ENCODE results near the gene MRPL28.
A peak's percentile ranks its signal among the peaks of the same experiment; 100 is the strongest.

Gene MRPL28

DNA sequence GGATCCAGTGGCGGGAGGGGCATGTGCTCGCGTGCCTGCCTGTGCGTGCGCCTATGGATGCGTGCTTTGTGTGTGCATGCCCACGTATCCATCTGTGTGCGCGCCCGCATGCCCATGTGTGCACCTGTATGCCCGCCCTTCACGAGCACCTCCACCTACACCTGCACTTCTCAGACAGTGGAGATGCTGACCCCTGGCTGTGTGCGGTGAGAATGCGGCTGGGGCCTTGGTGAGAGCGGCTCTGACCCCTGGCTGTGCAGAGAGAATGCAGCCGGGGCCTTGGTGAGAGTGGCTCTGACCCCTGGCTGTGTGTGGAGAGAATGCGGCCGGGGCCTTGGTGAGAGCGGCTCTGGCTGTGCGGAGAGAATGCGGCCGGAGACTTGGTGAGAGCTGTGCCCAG, 51.7 kb downstream of the MRPL28 start:
- no peak overlapping the region for H3K4me3 ChIP-seq (ENCODE audit: low read depth, low read length)
- TF ChIP-seq, protein P1, sequence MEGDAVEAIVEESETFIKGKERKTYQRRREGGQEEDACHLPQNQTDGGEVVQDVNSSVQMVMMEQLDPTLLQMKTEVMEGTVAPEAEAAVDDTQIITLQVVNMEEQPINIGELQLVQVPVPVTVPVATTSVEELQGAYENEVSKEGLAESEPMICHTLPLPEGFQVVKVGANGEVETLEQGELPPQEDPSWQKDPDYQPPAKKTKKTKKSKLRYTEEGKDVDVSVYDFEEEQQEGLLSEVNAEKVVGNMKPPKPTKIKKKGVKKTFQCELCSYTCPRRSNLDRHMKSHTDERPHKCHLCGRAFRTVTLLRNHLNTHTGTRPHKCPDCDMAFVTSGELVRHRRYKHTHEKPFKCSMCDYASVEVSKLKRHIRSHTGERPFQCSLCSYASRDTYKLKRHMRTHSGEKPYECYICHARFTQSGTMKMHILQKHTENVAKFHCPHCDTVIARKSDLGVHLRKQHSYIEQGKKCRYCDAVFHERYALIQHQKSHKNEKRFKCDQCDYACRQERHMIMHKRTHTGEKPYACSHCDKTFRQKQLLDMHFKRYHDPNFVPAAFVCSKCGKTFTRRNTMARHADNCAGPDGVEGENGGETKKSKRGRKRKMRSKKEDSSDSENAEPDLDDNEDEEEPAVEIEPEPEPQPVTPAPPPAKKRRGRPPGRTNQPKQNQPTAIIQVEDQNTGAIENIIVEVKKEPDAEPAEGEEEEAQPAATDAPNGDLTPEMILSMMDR (IDR thresholded peaks at IDR 0.05; ENCODE audit: borderline replicate concordance, insufficient read depth, low read depth, low read length): peak; percentile 33; the same call in 1 of the 2 replicates

DNA sequence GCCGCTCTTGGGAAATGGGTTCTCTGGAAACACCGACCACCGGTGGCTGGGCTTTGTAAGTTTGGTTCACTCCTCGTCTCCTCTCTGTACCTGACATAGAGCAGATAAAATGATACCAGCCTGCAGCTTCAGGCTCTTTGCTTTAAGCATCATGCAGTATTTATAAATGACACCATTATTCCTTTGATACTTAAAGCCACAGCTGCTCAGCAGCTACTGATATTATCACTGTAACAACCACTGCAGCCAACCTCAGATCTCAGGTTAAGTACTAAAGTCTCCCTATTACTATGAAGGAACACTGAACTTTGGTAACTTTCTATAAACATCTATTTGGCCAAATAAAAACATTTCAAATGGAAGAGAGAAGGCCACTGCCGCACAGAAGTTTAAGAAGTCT, 52.8 kb downstream of the MRPL28 start:
- TF ChIP-seq, protein P1 (IDR thresholded peaks at IDR 0.05; ENCODE audit: borderline replicate concordance, insufficient read depth, low read depth, low read length): no peak
- H3K4me3 ChIP-seq (ENCODE audit: low read depth, low read length): no peak overlapping the region

Data from GM12875 (cell line).